Measurements from ENCODE around the gene S100A1.
"Not testable (repeated sequence)": the region's sequence is repeated elsewhere in the genome, so short reads cannot be mapped to it uniquely, and the experiment has no call there.

S100A1 gene

GRCh38 chr1:153633161-153633753 lies 5.0 kb downstream of the S100A1 start:
- peak overlapping the region; percentile 99 for H3K4me3 ChIP-seq (ENCODE audit: low read depth, low read length)
- TF ChIP-seq, protein P1, sequence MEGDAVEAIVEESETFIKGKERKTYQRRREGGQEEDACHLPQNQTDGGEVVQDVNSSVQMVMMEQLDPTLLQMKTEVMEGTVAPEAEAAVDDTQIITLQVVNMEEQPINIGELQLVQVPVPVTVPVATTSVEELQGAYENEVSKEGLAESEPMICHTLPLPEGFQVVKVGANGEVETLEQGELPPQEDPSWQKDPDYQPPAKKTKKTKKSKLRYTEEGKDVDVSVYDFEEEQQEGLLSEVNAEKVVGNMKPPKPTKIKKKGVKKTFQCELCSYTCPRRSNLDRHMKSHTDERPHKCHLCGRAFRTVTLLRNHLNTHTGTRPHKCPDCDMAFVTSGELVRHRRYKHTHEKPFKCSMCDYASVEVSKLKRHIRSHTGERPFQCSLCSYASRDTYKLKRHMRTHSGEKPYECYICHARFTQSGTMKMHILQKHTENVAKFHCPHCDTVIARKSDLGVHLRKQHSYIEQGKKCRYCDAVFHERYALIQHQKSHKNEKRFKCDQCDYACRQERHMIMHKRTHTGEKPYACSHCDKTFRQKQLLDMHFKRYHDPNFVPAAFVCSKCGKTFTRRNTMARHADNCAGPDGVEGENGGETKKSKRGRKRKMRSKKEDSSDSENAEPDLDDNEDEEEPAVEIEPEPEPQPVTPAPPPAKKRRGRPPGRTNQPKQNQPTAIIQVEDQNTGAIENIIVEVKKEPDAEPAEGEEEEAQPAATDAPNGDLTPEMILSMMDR (IDR thresholded peaks at IDR 0.05; ENCODE audit: low read depth, low read length, missing control alignments) = no peak
- in situ Hi-C loops (cut with HindIII; ENCODE audit: low sequenced_read_pairs) = no loop called here

DNA sequence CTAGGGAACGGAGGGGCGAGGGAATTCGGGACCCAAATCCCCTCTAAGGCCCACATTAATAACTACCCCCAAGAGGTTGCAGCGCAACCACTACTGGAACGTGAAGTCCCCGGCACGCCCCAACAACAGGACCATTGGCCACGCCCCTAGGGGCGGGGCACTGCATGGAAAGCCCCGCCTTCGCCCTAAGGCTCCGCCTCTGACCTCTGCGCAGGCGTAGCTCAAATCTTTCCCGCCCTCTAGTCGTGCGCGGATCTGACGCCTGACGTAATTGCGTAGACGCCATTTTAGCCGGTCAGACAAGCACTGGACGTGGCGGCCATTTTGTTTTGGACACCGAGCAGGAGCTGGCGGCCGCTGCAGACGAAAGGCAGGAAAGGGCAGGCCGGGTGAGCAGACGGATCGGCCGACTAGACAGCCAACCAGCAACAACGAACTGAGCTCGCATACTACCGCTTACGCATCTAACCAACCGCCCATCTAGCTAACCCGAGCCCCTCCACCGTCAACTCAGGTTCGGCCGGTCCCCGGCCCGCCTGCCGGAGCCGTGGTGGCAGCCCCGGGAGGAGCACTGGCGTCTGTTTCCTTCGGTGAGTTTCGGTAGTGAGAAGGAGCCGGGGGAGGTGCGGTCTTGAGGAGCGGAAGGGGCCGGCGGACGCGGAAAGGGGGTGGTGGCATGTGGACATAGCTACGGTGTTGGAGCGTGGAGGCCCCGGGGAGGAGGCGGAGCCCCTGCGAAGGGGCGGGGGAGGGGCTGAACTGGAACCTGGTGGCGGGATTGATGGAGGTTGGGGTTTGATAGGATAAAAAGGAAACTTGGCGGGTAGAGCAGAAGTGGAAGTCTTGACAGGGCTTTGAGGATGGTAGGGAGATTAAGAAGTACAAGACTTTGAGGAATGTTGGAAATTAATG lies 5.8 kb downstream of the S100A1 start, which contains the start of gene CHTOP:
TSS of gene CHTOP (plus strand) at position 313 of the 912 bp plus-strand sequence. CDS start 2,523 bp downstream, outside the sequence.
- TF ChIP-seq, protein P1 (IDR thresholded peaks at IDR 0.05; ENCODE audit: low read depth, low read length, missing control alignments) = no peak
- in situ Hi-C loops (cut with HindIII; ENCODE audit: low sequenced_read_pairs) = no loop called here
- peak within 1 kb of the TSS; percentile 99 for H3K4me3 ChIP-seq (ENCODE audit: low read depth, low read length)
- DNase-seq (ENCODE audit: low read depth) = peak; percentile 98

More at GRCh38 chr1:153633161-153633753, 5.0 kb downstream of the S100A1 start:
- peak; percentile 26 for DNase-seq (ENCODE audit: low read depth)

- TF ChIP-seq, protein P1 (IDR thresholded peaks at IDR 0.05; ENCODE audit: low read depth, low read length, missing control alignments) = no peak
- in situ Hi-C loops (cut with HindIII; ENCODE audit: low sequenced_read_pairs) = no loop called here
- no peak for DNase-seq (ENCODE audit: low read depth)
- peak overlapping the region; percentile 99 for H3K4me3 ChIP-seq (ENCODE audit: low read depth, low read length)
Observed at GRCh38 chr1:153635872-153636271, 7.6 kb downstream of the S100A1 start.

DNA sequence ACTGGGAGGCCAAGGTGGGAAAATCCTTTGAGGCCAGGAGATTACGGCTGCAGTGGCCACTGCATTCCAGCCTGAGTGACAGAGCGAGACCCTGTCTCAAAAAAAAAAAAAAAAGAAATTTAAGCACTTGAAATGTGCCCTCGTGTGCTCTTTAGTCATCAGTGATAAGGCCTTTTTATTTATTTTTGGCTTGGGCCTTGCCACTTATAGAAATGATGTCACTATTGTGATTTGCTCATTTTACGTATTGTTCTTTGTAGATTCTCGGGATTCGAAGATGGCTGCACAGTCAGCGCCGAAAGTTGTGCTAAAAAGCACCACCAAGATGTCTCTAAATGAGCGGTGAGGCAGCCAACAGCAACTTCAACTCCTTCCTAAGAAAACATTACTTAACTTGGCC lies 8.1 kb downstream of the S100A1 start:
- in situ Hi-C loops (cut with HindIII; ENCODE audit: low sequenced_read_pairs) = no loop called here
- DNase-seq (ENCODE audit: low read depth) = no peak
- H3K4me3 ChIP-seq (ENCODE audit: low read depth, low read length) = no peak overlapping the region
- TF ChIP-seq, protein P1 (IDR thresholded peaks at IDR 0.05; ENCODE audit: low read depth, low read length, missing control alignments) = no peak

GRCh38 chr1:153638261-153638660 lies 10.0 kb downstream of the S100A1 start:
- H3K4me3 ChIP-seq (ENCODE audit: low read depth, low read length) = no peak overlapping the region
- no peak for DNase-seq (ENCODE audit: low read depth)
- TF ChIP-seq, protein P1 (IDR thresholded peaks at IDR 0.05; ENCODE audit: low read depth, low read length, missing control alignments) = no peak
- in situ Hi-C loops (cut with HindIII; ENCODE audit: low sequenced_read_pairs) = no loop called here

GRCh38 chr1:153639280-153639679 lies 11.0 kb downstream of the S100A1 start:
- H3K4me3 ChIP-seq (ENCODE audit: low read depth, low read length) = no peak overlapping the region
- DNase-seq (ENCODE audit: low read depth) = no peak
- in situ Hi-C loops (cut with HindIII; ENCODE audit: low sequenced_read_pairs) = no loop called here
- TF ChIP-seq, protein P1 (IDR thresholded peaks at IDR 0.05; ENCODE audit: low read depth, low read length, missing control alignments) = no peak

DNA sequence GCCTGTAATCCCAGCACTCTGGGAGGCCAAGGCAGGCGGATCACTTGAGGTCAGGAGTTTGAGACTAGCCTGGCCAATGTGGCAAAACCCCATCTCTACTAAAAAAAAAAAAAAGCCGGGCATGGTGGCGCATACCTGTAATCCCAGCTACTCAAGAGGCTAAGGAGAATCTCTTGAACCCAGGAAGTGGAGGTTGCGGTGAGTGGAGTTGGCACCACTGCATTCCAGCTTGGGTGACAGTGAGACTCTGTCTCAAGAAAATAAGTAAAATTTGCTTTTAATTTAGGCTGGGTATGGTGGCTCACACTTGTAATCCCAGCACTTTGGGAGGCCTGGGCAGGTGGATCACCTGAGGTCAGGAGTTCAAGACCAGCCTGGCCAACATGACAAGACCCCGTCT lies 12.0 kb downstream of the S100A1 start:
- in situ Hi-C loops (cut with HindIII; ENCODE audit: low sequenced_read_pairs); H3K4me3 ChIP-seq (ENCODE audit: low read depth, low read length); DNase-seq (ENCODE audit: low read depth): not testable (repeated sequence)
